Tibial nerve (tissue), 4 donors: Measurements from ENCODE around the gene FAM107B. TPM values are rescaled to one million over a fixed set of nuclear protein-coding genes. Genes with fewer than 3 reads are reported as not detected.

Source experiments
- DNase-seq, 2 donors: peaks; one replicate each; pipeline ENCODE4 v3.0.0-alpha.2; 2019; ENCODE audit warnings: low spot score in 2 of 2
- H3K27ac ChIP-seq, 4 donors: fragments of 200-600 bp; sonication (generic) in 3 of 4; one replicate each; pipeline ENCODE4 v1.5.1; 2017 to 2019; ENCODE audit warnings: mild to moderate bottlenecking in 1 of 4
- H3K27me3 ChIP-seq, 2 donors: fragments of 200-600 bp; sonication (generic) in 1 of 2; one replicate each; pipeline versions ENCODE4 v1.5.1 to v1.6.0; 2017 to 2019
- H3K36me3 ChIP-seq, 3 donors: fragments of 200-600 bp; sonication (generic); one replicate each; pipeline ENCODE4 v1.5.1; 2018 to 2019
- H3K4me1 ChIP-seq, 4 donors: fragments of 200-600 bp; sonication (generic) in 3 of 4; one replicate each; pipeline ENCODE4 v1.5.1; 2017 to 2019
- H3K4me3 ChIP-seq, 4 donors: fragments of 200-600 bp; sonication (generic) in 3 of 4; one replicate each; pipeline ENCODE4 v1.5.1; 2017 to 2019; ENCODE audit warnings: mild to moderate bottlenecking in 1 of 4, moderate library complexity in 1 of 4
- H3K9me3 ChIP-seq, 4 donors: fragments of 200-600 bp; sonication (generic) in 3 of 4; one replicate each; pipeline ENCODE4 v1.5.1; 2017 to 2019
- CTCF ChIP-seq, 5 experiments: fragments of 200-600 bp in 3 of 5; fragments of 450-650 bp in 2 of 5; sonication (generic) in 3 of 5; IDR thresholded peaks; one replicate each; pipeline ENCODE4 v1.5.1; 2016 to 2019; ENCODE audit warnings: antibody characterized with exemption in 5 of 5, mild to moderate bottlenecking in 3 of 5, moderate library complexity in 2 of 5
- EP300 ChIP-seq, 2 donors: sonication (generic); formaldehyde crosslinking; IDR thresholded peaks; one replicate each; pipeline ENCODE4 v1.6.1; 2017; ENCODE audit warnings: antibody characterized with exemption in 2 of 2, mild to moderate bottlenecking in 1 of 2
- POLR2A ChIP-seq, 2 donors: fragments of 450-650 bp; IDR thresholded peaks; one replicate each; pipeline ENCODE4 v1.6.1; 2017; ENCODE audit warnings: antibody characterized with exemption in 2 of 2, mild to moderate bottlenecking in 2 of 2, moderate library complexity in 2 of 2
- WGBS, 2 donors: methylation state at CpG; one replicate each; pipeline ENCODE4 v1.1.5; 2018; 5-methylcytosine and 5-hydroxymethylcytosine counted together
- total RNA-seq, 4 donors: library from RNA; depleted of rRNA; stranded (reverse); fragments of >200 nt; gene quantifications; one replicate each; pipeline ENCODE4 v1.1.0, GENCODE V29; 2016

FAM107B gene
- total RNA-seq, 4 donors from 2014 or later: 9.8 to 26.7 (median 16.9) TPM

GRCh38 chr10:14519785-14520184, 254.9 kb downstream of the FAM107B start:
- Histone ChIP-seq H3K4me1 (no peaks in the 10 kb centered on the region), H3K27ac (no peak overlapping the region), H3K36me3 (peaks cover 0 to 28% (median 5%) of the 10 kb centered on the region in 3 donors), H3K9me3 (no peaks in the 10 kb centered on the region), H3K4me3 (no peak overlapping the region), H3K27me3 (no peaks in the 10 kb centered on the region)
- TF ChIP-seq EP300 (IDR thresholded peaks at IDR 0.05) (no peak), POLR2A (IDR thresholded peaks at IDR 0.05) (no peak), CTCF (IDR thresholded peaks at IDR 0.05) (no peak)
- no peak for DNase-seq
- WGBS, 2 donors: 76 to 84% methylated on average over 7 of the region's 7 CpGs

- peaks cover 0 to 28% (median 5%) of the 10 kb centered on the region in 3 donors for H3K36me3 ChIP-seq
- 88 to 94% methylated on average over 3 of the region's 3 CpGs for WGBS, 2 donors
- H3K4me1 ChIP-seq: no peaks in the 10 kb centered on the region
These were observed 256.5 kb downstream of the FAM107B start for GRCh38 chr10:14518149-14518548.

GRCh38 chr10:14513123-14513522, 261.6 kb downstream of the FAM107B start:
- no peak for DNase-seq
- H3K27me3 ChIP-seq: no peaks in the 10 kb centered on the region
- H3K4me3 ChIP-seq: no peak overlapping the region
- peaks cover 0 to 10% (median 0%) of the 10 kb centered on the region in 4 donors for H3K9me3 ChIP-seq
- WGBS, 2 donors: 77 to 82% methylated on average over 4 of the region's 4 CpGs
- no peak for TF ChIP-seq CTCF (IDR thresholded peaks at IDR 0.05)
- TF ChIP-seq EP300 (IDR thresholded peaks at IDR 0.05): peak in 1 of 2 donors; percentile 32
- TF ChIP-seq POLR2A (IDR thresholded peaks at IDR 0.05): no peak
- no peak overlapping the region for H3K27ac ChIP-seq
- H3K36me3 ChIP-seq: peaks cover 0 to 32% (median 0%) of the 10 kb centered on the region in 3 donors
- H3K4me1 ChIP-seq: peaks cover 0 to 4% (median 0%) of the 10 kb centered on the region in 4 donors

More at GRCh38 chr10:14518149-14518548, 256.5 kb downstream of the FAM107B start:
- no peak overlapping the region for H3K4me3 ChIP-seq
- DNase-seq: no peak
- no peaks in the 10 kb centered on the region for H3K9me3 ChIP-seq
- H3K27me3 ChIP-seq: no peaks in the 10 kb centered on the region
- TF ChIP-seq POLR2A (IDR thresholded peaks at IDR 0.05): no peak
- TF ChIP-seq CTCF (IDR thresholded peaks at IDR 0.05): no peak
- TF ChIP-seq EP300 (IDR thresholded peaks at IDR 0.05): no peak
- H3K27ac ChIP-seq: no peak overlapping the region

GRCh38 chr10:14510346-14510745, 264.4 kb downstream of the FAM107B start:
- WGBS, 2 donors: 74 to 90% methylated on average over 2 of the region's 2 CpGs
- no peak for TF ChIP-seq POLR2A (IDR thresholded peaks at IDR 0.05)
- TF ChIP-seq CTCF (IDR thresholded peaks at IDR 0.05): no peak
- no peak for TF ChIP-seq EP300 (IDR thresholded peaks at IDR 0.05)

GRCh38 chr10:14508725-14509124, 266.0 kb downstream of the FAM107B start:
- WGBS, 2 donors: 65 to 83% methylated on average over 14 of the region's 14 CpGs
- TF ChIP-seq CTCF (IDR thresholded peaks at IDR 0.05): no peak
- peak in 1 of 2 donors; percentile 77 for TF ChIP-seq EP300 (IDR thresholded peaks at IDR 0.05)
- Histone ChIP-seq H3K27ac (peak overlapping the region in 2 of 4 donors; percentile 61 to 69), H3K4me3 (peak overlapping the region in 1 of 4 donors; percentile 22), H3K9me3 (peaks cover 0 to 10% (median 0%) of the 10 kb centered on the region in 4 donors), H3K4me1 (peaks cover 0 to 15% (median 0%) of the 10 kb centered on the region in 4 donors), H3K27me3 (no peaks in the 10 kb centered on the region), H3K36me3 (peaks cover 0 to 32% (median 0%) of the 10 kb centered on the region in 3 donors)
- peak; percentile 56 to 73 for DNase-seq

More at GRCh38 chr10:14510346-14510745, 264.4 kb downstream of the FAM107B start:
- peaks cover 0 to 10% (median 0%) of the 10 kb centered on the region in 4 donors for H3K9me3 ChIP-seq
- H3K27me3 ChIP-seq: no peaks in the 10 kb centered on the region
- H3K27ac ChIP-seq: no peak overlapping the region
- no peak for DNase-seq
- peaks cover 0 to 15% (median 0%) of the 10 kb centered on the region in 4 donors for H3K4me1 ChIP-seq
- peaks cover 0 to 32% (median 0%) of the 10 kb centered on the region in 3 donors for H3K36me3 ChIP-seq
- no peak overlapping the region for H3K4me3 ChIP-seq
